DMS153 treated with DMSO at 0.1 percent for 48 hours (cell line): ENCODE measurements around the gene ATP5ME.
A peak's percentile ranks its signal among the peaks of the same experiment; 100 is the strongest.
"Not testable (repeated sequence)": the region's sequence is repeated elsewhere in the genome, so short reads cannot be mapped to it uniquely, and the experiment has no call there.

Experiments
- DNase-seq: peaks from one replicate; lab custom pipeline; 2025; ENCODE audit not compliant: unreplicated experiment; lab: John Stamatoyannopoulos, UW

The ATP5ME gene

DNA sequence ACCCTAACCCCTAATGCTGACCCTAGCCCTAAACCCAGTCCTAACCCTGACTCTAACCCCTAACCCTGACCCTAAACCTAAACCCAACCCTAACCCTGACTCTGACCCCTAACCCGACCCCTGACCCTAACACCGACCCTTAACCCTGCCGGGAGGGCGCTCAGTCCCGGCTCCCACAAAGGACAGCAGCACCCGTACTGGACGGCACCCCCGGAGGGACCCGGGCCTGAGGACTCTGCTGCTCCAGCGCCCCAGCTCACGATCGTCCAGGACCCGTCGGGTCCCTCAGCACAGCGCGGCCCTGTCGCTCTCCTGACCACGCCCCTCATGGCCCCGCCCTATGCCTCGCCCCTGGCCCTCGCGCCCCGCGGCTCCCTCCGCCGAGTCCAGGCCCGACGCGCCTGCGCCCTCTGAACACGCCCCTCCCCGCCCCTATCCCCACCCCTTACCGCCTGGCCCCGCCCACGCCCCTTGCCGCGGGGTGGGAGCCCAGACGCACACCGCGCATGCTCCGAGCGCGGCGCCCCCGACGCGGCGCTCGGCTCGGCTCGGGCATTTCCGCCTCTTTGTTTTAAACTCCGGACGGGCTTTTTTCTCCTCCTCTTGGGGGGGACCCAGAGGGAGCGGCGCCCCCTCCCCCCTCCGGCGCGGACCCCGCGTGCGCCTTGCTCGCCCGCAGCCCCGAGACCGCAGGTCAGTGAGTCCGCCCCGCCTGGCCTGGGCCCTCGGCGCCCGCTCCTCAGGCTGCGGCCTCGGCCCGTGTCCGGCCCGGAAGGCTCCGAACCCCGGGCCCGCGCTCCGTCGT, 31.4 kb upstream of the ATP5ME start, which contains the start of gene PCGF3:
PCGF3 (plus strand) TSS at position 555 of the 805 bp plus-strand sequence. CDS start 27,849 bp downstream, outside the sequence.
- DNase-seq = peak; percentile 37

DNA sequence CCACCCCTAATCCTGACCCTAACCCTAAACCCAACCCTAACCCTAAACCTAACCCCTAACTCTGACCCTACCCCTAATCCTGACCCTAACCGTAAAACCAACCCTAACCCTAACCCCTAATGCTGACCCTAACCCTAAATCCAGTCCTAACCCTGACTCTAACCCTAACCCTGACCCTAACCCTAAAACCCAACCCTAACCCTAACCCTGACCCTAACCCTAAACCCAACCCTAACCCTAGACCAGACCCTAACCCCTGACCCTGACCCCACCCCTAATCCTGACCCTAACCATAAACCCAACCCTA, 30.8 kb upstream of the ATP5ME start:
- DNase-seq = no peak

DNA sequence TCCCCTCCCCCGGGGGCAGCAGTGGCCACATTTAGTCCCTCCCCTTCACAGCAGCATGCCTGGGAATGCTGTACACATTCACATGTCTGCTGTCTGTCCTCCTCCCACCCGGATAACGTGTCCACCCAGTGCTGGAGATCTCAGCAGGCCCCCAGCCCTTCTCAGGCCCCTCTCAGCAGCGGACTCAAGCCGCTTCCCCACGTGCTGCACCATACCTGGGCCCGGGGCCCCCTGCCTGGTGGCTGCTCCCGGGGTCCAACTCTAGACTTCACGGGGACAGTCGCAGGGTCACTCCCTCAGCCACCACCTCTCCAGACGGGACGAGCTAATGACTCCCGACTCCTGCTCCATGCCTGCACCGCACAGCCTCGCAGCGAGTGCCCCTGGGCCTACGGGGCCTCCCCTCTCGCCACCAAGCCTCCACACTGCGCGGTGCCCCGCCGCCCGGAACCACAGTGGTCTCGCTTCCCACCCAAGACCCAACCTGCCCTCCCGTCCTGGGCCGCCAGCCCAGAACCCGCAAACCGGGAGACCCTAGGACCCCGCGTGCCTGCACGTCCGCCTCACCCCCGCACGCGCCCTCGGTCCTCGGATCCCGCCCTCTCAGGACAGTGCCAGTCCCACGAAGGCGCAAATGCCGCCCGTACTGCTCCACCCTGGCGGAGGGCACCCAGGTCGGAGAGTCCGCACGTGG, 30.3 kb upstream of the ATP5ME start:
- DNase-seq = no peak

DNA sequence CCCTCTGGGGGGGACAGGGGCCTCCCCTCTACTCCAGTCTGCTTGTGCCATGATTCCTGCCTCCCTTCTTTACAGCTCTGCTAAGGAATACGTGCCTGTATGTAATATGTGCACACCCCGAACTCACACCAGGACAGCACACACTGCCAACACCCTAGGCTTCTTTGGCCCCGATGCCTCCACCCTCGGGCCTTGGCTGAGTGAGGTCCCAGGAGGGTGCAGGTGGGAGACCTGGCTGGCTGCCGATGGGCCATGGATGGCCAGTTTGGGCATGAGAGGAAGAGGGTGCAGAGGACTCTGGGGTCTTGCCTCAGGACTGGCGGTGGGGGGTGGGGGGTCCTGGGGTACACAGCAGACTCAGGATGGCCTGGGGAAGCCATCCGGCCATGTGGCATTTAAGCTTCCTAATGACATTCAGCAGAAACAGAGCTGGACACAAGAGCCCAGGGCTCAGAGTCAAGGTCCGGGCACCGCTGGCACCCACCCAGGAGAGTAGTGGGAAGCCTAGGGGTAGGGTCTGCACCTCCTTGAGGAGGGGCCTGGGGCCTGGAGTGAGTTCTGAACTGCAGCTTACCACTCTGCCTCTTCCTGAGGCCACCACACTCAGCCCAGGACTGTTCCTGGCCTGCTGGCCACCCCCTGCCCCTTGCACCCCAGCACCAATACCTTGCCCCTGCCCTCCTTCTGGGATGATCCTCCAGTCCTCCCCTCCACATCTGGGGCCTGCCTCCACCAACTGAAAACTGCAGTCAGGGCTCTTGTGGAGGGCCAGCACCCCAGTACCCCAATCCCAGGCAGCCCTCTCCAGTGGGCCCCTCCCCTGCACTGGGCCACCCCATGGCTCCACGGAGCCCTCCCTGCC, 29.5 kb upstream of the ATP5ME start:
- no peak for DNase-seq

DNA sequence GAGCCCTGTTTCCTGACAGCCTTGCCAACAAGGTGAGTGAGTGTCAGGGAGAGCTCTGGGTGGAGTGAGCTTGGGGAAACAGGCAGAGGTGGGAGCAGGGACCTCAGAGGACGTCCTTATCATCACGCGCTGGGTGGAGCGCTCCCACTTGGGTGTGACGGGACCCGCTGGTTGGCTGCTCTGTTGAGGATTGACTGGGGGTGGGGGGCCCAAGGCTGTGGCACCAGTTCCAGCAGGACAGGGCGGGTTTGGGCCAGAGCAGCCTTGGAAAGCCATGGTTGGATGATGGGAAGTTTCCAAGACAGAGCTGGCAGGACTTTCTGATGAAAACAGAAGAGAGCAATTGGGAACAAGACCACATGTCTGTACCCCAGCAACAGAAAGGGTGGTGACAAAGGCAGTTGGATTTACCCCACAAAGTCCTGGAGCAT, 28.6 kb upstream of the ATP5ME start:
- DNase-seq = no peak

DNA sequence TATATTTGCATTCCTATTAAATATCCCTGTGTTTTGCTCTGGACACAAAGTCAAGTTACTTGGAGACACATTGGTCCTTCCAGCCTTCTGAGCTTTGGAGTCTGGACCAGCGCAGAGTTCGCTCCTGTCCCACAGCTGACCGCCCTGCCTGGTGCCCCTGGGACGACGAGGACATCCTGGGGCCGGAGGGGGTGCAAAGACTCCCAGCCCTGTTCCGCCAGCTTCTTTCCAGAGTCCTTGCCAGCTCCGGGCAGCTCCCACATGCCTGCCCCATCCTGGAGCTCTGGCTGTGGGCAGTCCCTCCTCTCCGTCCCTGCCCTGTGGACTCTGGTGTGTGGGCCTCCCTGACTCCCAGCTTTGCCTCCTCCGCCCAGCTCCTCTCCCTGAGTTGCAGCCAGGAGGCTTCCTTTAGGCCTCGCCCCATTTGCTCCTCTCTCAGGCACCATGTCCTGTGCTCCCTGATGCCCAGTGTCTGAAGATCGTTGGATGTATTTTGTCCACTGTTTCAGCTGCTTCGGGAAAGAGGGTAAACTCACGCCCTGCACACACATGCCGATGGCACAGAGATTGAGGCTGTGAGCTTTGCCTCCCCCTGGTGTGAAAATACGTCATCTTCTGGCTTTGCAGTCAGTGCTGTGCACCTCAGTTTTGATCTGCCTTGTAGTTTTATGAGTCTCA, 26.6 kb upstream of the ATP5ME start:
- no peak for DNase-seq

DNA sequence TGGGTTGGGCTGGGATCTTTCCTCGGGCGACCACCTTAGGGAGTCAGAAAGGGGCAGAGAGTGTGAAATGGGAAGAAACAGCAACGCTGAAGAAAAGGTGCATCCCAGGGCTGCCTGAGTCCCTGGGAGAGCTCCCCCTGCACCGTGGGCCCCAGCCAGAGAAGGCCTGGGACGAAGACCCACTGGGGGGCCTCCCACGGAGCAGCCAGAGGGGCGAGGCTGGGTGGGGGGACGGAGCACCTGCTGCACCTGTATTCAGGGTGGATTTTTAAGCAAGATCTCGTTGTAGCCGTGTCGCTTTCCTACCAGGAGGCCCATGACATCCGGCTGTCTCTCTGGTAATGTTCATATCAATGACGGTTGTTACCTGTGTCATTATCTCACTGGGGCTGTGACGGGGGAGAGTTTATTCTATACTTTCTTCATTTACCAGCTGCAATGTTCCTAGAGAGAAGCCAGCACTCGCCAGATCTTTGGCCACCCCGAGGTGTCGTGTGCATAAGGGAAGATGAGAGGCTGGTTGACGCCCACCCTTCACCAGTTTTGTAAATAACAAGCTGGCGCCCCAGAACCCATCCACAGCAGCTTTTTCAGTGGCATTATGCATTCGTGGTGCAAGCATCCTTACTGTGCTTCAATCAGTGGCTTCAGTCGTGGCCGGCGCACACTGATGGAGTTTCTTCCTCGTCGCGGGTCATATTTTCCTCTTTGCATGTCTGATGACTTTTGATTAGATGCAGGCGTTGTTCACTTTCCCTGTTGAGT, 25.9 kb upstream of the ATP5ME start:
- DNase-seq = no peak

DNA sequence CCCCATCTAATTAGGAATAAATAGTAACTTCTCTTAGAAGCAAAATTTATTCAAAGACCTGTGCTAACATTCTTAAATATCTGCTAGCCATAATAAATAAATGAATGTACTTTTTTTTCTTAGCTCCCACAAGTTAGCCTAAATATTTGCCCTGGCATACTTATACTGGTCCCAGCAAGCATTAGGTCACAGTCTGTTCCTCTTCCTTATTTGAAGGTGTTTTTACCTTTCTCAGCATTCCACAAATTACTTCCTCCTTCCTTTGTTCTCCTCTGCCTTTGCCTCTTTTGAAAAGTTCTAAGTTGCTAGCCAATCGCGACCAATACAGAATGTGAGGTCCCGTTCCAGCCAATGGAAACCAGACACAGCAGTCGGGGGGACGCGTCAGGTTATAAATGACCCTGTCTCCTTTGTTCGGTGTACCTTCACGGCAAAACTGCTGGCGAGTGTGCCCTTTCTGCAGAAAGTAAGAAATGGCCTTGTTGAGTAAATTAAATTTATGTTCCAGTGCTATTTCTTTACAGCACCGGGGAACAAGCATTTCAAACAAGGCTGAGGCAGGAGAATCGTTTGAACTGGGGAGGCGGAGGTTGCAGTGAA, 20.4 kb upstream of the ATP5ME start:
- DNase-seq = not testable (repeated sequence)

DNA sequence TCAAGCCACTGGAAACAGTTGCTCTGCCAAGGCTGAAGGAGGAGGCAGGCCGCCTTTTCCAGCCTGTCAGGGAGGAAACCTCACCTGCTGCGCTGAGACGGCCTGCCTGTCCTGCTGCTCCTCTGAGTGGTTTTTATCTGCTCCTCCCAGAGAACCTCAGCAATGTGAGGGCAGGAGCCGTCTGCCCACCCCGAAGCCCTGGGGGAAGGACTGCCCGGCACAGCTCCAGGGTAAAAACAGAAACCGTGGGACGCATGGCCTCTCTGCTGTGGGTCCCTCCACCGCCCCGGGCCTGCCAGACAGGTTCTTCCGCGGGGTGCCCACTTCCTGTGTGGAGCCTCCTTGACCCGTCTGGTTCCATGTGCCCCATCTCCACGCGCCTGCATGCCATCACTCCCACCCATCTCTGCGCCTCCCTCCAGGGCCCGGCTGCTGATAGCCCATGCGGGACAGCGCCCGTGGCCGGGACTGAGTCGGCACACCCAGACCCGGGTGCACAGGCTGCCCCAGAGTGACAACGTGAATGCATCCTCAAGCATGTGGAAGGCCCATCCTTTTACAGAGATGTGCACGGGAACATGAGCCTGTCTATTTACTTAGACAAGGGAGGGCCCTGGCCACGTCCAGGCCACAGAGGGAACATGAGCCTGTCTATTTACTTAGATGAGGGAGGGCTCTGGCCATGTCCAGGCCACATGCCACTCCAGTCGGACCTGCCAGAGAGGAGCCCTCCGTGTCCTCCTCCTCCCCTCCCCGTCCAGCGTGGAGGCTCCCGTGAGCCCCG, 18.9 kb upstream of the ATP5ME start:
- no peak for DNase-seq

DNA sequence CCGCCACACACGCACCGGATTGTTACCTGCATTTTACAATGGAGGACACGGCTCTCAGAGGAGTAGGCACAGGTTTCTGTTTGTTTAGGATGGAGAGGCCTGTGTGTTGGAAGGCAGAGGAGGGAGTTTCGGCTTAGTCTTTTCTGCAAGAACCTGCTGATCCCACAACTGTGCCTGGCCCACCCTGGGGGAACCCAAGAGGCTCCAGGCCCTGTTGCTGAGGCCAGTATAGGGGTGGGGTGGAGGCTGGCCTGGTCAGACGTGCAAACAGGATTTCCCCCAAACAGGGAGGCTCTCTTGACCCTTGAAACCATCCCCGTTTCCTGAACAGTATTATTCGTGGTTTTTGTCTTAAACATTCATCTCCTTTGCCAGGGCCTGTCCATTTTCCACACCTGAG, 15.6 kb upstream of the ATP5ME start:
- DNase-seq = no peak

DNA sequence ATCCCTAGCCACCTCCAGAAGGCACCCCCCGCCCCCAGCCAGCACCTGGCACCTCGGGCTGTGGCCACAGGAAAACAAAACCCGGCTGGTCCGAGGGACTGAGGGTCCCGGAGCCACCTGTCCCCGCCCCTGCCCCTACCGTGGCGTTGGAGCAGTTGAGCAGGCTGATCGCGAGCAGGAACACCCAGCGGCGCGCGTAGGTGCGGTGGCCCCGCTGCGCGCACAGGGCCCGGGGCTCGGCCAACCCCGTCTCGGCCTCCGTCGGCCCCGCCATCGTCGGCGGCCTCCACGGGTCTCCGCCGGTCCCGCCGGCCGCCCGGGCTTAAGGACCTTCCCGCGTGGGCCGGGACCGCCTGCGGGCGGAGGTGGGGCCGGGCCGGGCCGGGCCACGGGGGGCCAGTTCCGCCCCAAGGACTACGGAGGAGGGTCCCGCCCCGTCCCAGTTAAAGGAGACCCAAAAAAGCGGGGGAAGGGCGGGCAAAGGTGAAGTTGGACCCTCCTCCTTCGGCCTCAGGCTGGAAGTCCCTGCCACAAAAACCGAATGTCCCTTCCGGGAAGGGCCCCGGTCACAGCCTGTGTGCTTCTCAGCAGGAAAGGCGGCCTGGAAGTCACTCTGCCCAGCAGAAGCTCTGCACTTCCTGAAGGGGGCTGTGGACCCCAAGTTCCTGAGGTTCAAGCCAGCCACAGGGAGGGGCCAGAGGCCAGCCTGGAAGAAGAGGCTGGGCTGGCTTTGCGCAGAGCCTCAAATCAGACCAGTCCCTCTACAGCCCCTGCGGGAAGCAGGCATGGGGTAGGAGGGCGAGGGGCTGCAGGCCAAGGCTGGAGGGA, 15.0 kb upstream of the ATP5ME start, which contains the start of gene SLC49A3:
SLC49A3 (minus strand) TSS at position 298 of the 828 bp plus-strand sequence; CDS start at position 274, 24 bp downstream.
- no peak for DNase-seq

DNA sequence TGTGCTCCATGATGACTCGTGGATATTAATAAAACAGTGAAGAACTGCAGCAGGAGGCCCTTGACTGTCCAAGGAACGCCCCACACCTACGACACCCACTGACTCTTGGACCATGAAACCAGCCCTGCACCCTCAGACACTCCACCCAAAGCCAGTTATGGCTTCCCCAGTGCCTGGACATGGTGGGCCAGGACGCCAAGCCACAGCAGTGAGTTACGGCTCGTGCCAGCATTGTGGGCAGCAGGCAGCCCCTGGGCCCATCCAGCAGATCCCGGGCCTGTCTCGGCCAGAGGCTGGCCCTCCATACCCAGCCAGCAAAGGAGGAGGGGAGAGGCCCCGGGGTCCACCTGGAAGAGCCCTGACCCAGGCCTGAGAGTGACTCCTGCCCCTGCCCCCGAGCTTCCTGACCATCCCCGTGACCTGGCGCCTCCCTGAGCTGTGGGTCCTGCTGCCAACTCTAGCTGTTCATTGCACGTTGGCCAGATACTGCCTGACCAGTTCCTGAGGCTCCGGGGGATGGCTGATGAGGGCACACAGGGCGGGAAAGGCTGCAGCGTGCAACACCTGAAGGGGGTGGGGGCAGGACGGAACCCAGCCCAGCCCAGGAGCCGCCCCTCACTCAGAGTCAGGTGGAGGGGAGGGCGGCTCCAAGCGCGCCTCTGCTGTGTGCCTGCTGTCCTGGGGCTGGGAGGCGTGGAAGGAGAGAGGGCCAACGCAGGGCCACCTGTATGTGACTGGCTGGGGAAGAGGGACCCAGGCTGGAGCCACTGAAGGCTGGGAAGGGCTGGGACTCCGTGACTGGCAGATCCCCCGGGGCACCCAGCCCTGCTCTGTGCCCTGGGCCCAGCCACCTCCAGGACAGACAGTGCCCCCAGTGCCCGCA, 14.1 kb upstream of the ATP5ME start:
- DNase-seq = no peak

DNA sequence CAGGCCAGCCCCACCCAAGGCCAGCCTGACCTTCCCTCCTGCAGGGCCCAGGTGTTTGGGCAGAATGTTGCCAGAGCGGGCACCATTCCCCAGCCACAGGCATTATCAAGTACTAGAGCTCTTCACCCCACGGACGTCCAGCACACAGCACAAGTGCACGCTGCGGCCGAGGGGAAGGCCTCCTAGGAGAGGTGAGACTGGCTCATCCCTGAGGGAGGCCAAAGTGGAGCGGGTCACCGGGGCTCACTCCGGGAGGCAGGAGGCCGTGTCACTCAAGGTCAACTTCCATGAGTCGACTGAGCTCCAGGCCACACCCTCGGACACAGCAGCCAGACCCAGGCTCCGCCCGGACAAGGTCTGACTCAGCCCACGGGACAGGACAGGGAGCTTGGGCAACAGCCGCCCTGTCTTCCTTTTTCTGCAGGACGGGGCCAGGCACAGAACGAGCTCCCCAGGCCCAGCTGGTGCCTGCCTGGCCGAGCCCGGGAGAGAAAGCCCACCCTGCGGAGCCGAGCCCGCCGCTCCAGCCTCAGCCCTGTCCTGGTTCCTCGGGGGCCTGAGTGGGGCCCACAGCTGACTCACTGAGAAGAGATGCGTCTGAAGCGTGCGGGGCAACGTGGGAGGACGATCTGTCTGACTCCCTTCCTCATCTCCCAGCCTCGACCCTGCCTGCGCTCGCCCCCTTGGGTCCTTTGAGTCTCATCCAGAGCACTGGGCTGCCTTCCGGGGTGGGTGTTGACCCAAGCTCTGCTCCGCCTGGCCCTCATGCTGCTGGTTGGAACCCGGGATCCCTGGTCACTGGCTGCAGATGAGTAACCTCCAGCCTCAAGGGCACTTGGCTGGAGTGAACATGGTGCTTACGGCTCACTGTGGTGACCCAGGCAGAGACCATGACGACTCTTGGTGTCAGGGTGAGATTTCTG, 13.2 kb upstream of the ATP5ME start:
- DNase-seq = no peak

DNA sequence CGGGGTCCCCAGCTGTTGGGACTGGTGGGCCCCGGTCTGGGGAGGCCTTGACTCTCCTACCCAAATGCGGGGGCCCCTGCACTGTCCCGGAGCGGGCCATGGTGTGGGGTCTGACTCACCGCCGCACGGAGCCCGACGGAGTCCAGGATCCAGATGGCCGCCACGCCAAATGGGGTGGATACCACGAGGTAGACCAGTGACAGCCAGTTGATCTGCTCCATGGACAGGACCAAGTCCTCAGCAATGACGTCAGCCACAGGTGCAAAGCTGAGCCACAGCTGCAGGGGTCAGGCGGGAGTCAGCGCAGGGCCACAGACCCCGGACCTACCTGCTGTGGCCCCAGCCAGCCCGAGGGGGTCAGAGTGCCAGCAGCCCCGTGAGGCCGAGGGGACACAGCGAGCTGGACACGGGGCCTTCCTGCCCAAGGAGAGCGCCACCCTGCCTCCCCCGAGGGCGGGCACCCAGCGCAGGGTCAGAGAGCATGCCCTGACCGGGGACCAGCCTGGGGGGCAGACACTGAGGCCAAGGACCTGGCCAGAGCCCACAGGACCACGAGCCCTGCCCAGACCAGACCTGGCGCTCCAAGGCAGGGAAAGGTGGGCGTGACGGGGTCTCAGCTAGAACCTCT, 12.5 kb upstream of the ATP5ME start:
- no peak for DNase-seq

DNA sequence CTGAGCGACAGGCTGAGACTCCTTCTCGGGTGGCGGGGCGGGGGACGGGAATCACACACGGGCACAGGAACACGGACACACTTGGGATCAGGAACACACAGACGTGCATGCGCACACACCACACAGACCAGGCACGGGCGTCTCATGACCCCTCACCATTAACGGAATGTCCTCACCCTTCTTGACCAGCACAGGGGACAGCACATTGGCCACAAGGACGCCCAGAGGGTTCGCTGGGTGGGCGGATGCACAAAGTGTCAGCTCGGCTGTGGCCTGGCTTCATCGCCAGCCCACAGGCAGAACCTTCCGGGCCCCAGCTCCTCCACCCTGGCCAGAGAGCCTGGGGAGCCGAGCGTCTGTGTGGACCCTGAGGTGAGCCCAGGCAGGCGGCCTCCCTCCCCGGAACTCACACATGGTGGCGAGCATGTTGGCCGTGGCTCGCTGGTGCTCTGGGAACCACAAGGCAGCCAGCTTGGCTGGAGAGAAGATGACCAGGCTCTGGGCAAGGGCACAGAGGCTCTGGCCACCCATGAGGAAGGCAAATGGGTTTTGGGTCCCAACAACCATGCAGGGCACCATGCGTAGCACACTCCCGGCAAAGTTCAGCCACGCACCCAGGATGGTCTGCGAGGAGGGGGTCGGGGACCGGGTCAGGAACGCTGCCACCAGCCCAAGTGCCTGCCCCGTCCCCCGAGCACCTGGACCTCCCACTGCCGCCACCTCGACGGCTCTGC, 11.8 kb upstream of the ATP5ME start:
- DNase-seq = no peak
